Endothelial cell of umbilical vein (primary cell): ENCODE measurements around the gene DOK1. TPM values are rescaled to one million over a fixed set of nuclear protein-coding genes. Genes with fewer than 3 reads are reported as not detected.
A peak's percentile ranks its signal among the peaks of the same experiment; 100 is the strongest.

ENCODE experiments used
- BruUV-seq: library from RNA; stranded (reverse); fragments of 400-500 nt; replicated peaks from 2 replicates; lab custom pipeline; 2021; lab: Mats Ljungman, UMichigan
- CTCF ChIA-PET: fragments of 300-600, 350-600 bp; sonication (Branson Sonifier 250); formaldehyde crosslinking; loops from one replicate; lab custom pipeline; 2021; ENCODE audit warnings: antibody characterized with exemption, inconsistent platforms; lab: Charles Lee
- POLR2A ChIA-PET: fragments of 300-600, 350-600 bp; sonication (Branson Sonifier 250); formaldehyde crosslinking; loops from one replicate; lab custom pipeline; 2021; ENCODE audit warnings: antibody characterized with exemption, inconsistent platforms; lab: Charles Lee
- DNase-seq: peaks from one replicate; pipeline ENCODE4 v3.0.0-alpha.2; 2011; ENCODE audit warnings: low read depth, low spot score
- FAIRE-seq: peaks from 2 replicates; lab custom pipeline; 2011; peaks lifted over from hg19 to GRCh38; lab: Jason Lieb, UNC
- H2AFZ ChIP-seq: 2 replicates; pipeline ENCODE4 v1.6.0; 2012; ENCODE audit warnings: low read depth, low read length, control low read depth, inconsistent platforms
- H3K27ac ChIP-seq: 2 replicates; pipeline ENCODE4 v1.5.1; 2011; ENCODE audit warnings: low read depth, mild to moderate bottlenecking, control low read depth, low read length, moderate library complexity; ENCODE audit not compliant: insufficient read depth
- H3K27me3 ChIP-seq, 2 experiments: 2 replicates each; pipeline versions ENCODE4 v1.6.0 to v1.6.1; 2011; ENCODE audit warnings: low read length in 2 of 2, mixed read lengths in 1 of 2; ENCODE audit not compliant: control insufficient read depth in 2 of 2, insufficient read depth in 2 of 2
- H3K36me3 ChIP-seq, 2 experiments: 2 replicates in 1 of 2; 3 replicates in 1 of 2; pipeline ENCODE4 v1.5.1; 2011; ENCODE audit warnings: low read length in 2 of 2, mild to moderate bottlenecking in 1 of 2, moderate library complexity in 1 of 2; ENCODE audit not compliant: control insufficient read depth in 2 of 2, insufficient read depth in 2 of 2; ENCODE audit errors: extremely low read depth in 1 of 2
- H3K4me1 ChIP-seq: 3 replicates; pipeline ENCODE4 v1.5.1; 2011; ENCODE audit warnings: mild to moderate bottlenecking, low read length; ENCODE audit not compliant: control insufficient read depth, insufficient read depth; ENCODE audit errors: extremely low read depth
- H3K4me2 ChIP-seq: 2 replicates; pipeline ENCODE4 v1.6.1; 2011; ENCODE audit warnings: low read length, control low read depth, mixed read lengths; ENCODE audit not compliant: insufficient read depth
- H3K4me3 ChIP-seq, 3 experiments: fragments of 200-600 bp in 1 of 3; sonication (generic), shearing (Covaris generic) in 1 of 3; replicated peaks in 1 of 3; 2 replicates each; pipeline ENCODE4 v1.5.1; 2011 to 2016; ENCODE audit warnings: control low read depth in 3 of 3, low read length in 3 of 3, mild to moderate bottlenecking in 2 of 3, inconsistent platforms in 1 of 3, low read depth in 1 of 3, moderate library complexity in 1 of 3; ENCODE audit not compliant: insufficient read depth in 1 of 3
- H3K79me2 ChIP-seq: 2 replicates; pipeline ENCODE4 v1.6.0; 2012; ENCODE audit warnings: low read length, inconsistent platforms; ENCODE audit not compliant: control insufficient read depth, insufficient read depth
- H3K9ac ChIP-seq: replicated peaks from 2 replicates; pipeline ENCODE3; 2011; ENCODE audit warnings: low read length, control low read depth; ENCODE audit not compliant: insufficient read depth; ENCODE audit errors: extremely low read depth
- H3K9me1 ChIP-seq: replicated peaks from 3 replicates; pipeline ENCODE4 v1.6.0; 2011; ENCODE audit warnings: mild to moderate bottlenecking, low read length; ENCODE audit not compliant: control insufficient read depth, insufficient read depth; ENCODE audit errors: extremely low read depth
- H3K9me3 ChIP-seq: replicated peaks from 2 replicates; pipeline ENCODE4 v1.5.1; 2012; ENCODE audit warnings: low read length, inconsistent platforms; ENCODE audit not compliant: control insufficient read depth, insufficient read depth
- H4K20me1 ChIP-seq: replicated peaks from 2 replicates; pipeline ENCODE3; 2011; ENCODE audit warnings: mild to moderate bottlenecking, low read length; ENCODE audit not compliant: control insufficient read depth, insufficient read depth; ENCODE audit errors: extremely low read depth
- EZH2 ChIP-seq: IDR thresholded peaks from 2 replicates; pipeline ENCODE4 v1.6.1; 2012; ENCODE audit warnings: borderline replicate concordance, low read depth, mild to moderate bottlenecking, moderate library complexity, low read length, inconsistent platforms; ENCODE audit not compliant: severe bottlenecking
- FOS ChIP-seq: IDR thresholded peaks from 2 replicates; pipeline ENCODE4 v1.6.1; 2011; ENCODE audit warnings: mild to moderate bottlenecking, low read length, moderate library complexity, borderline replicate concordance; ENCODE audit not compliant: insufficient read depth
- GATA2 ChIP-seq: IDR thresholded peaks from 2 replicates; pipeline ENCODE4 v1.7.0; 2011; ENCODE audit warnings: low read depth, mild to moderate bottlenecking, moderate library complexity, mixed read lengths, low read length; ENCODE audit not compliant: insufficient read length, insufficient read depth
- MAX ChIP-seq: IDR thresholded peaks from 2 replicates; pipeline ENCODE4 v1.6.1; 2011; ENCODE audit not compliant: insufficient read depth, insufficient read length
- dilution Hi-C: fragments of 300-500 bp; cut with MboI; formaldehyde crosslinking; loops from one replicate; pipeline ENCODE4 v1.15.0; 2019; ENCODE audit warnings: low sequenced_read_pairs; ENCODE audit not compliant: extremely low pct_ligation_motif_present
- intact Hi-C: fragments of 100-400 bp; cut with micrococcal nuclease; formaldehyde crosslinking; loops from one replicate; pipeline ENCODE4 v1.10.0; 2022
- polyA plus RNA-seq, 4 experiments: library from polyadenylated mRNA; depleted of rRNA in 3 of 4; stranded (reverse) in 3 of 4; unstranded in 1 of 4; fragments of >200 nt; gene quantifications; 2 replicates each; pipeline versions ENCODE4 v1.2.1 to v1.2.3, GENCODE V29; 2011 to 2012; ENCODE audit warnings: missing spikeins in 1 of 4
- total RNA-seq: library from RNA; stranded (reverse); gene quantifications from 2 replicates; pipeline ENCODE4 v1.2.3, GENCODE V29; 2021

Gene DOK1
- total and polyA plus RNA-seq, 2 donors (not counting 3 experiments of a cell fraction or from before 2014, with no cell fraction given), result 10.4 to 12.7 TPM

- POLR2A ChIA-PET, result no interaction called here
- peaks cover 7 to 42% of the 10 kb centered on the region in 2 experiments for H3K27me3 ChIP-seq
These were observed 48.2 kb downstream of the DOK1 start for GRCh38 chr2:74602586-74603281.

GRCh38 chr2:74603282-74604000, 48.9 kb downstream of the DOK1 start:
- CTCF ChIA-PET, result no interaction called here
- Histone ChIP-seq H4K20me1 (no peaks in the 10 kb centered on the region), H3K27ac (no peak overlapping the region), H3K79me2 (no peaks in the 10 kb centered on the region), H3K4me2 (no peak overlapping the region), H3K4me3 (no peak overlapping the region), H3K27me3 (peaks cover 7 to 42% of the 10 kb centered on the region in 2 experiments), H3K4me1 (no peaks in the 10 kb centered on the region), H3K9ac (no peak overlapping the region), H2AFZ (no peak overlapping the region), H3K9me1 (no peaks in the 10 kb centered on the region), H3K9me3 (no peaks in the 10 kb centered on the region), H3K36me3 (no peaks in the 10 kb centered on the region)
- no peak for FAIRE-seq
- dilution Hi-C loops (no loop called here), intact Hi-C loops (no loop called here)
- POLR2A ChIA-PET, result no interaction called here
- TF ChIP-seq MAX (no peak), FOS (no peak)
- no TSS peak for BruUV-seq
- DNase-seq, result no peak

More at GRCh38 chr2:74602586-74603281, 48.2 kb downstream of the DOK1 start:
- no peak overlapping the region for H3K27ac ChIP-seq
- H3K9me1 ChIP-seq, result no peaks in the 10 kb centered on the region
- H2AFZ ChIP-seq, result no peak overlapping the region
- H3K4me3 ChIP-seq, result no peak overlapping the region
- no peaks in the 10 kb centered on the region for H4K20me1 ChIP-seq
- H3K36me3 ChIP-seq, result no peaks in the 10 kb centered on the region
- dilution Hi-C loops, result no loop called here
- intact Hi-C loops, result no loop called here
- FAIRE-seq (no peak), DNase-seq (no peak)
- no peak overlapping the region for H3K4me2 ChIP-seq
- H3K9ac ChIP-seq, result no peak overlapping the region
- TF ChIP-seq GATA2, result no peak
- TF ChIP-seq EZH2, result no peak
- peak; percentile 29 for TF ChIP-seq FOS
- H3K9me3 ChIP-seq, result no peaks in the 10 kb centered on the region
- no peaks in the 10 kb centered on the region for H3K4me1 ChIP-seq
- CTCF ChIA-PET, result interaction anchor here (0.6 to 2.1 kb wide), 5 partner anchors 9 to 942 kb away, joined by 3 to 5 read pairs (median 3); partner anchors contain the start of genes CCDC142 and TTC31
- BruUV-seq, result no TSS peak
- no peaks in the 10 kb centered on the region for H3K79me2 ChIP-seq
